ENCODE results near the gene KLF13. TPM values are rescaled to one million over a fixed set of nuclear protein-coding genes. Genes with fewer than 3 reads are reported as not detected.

Gene KLF13
- total and polyA plus RNA-seq, 2 donors (not counting 1 experiment from before 2014, with no cell fraction given): 39.6 to 42.9 TPM

DNA sequence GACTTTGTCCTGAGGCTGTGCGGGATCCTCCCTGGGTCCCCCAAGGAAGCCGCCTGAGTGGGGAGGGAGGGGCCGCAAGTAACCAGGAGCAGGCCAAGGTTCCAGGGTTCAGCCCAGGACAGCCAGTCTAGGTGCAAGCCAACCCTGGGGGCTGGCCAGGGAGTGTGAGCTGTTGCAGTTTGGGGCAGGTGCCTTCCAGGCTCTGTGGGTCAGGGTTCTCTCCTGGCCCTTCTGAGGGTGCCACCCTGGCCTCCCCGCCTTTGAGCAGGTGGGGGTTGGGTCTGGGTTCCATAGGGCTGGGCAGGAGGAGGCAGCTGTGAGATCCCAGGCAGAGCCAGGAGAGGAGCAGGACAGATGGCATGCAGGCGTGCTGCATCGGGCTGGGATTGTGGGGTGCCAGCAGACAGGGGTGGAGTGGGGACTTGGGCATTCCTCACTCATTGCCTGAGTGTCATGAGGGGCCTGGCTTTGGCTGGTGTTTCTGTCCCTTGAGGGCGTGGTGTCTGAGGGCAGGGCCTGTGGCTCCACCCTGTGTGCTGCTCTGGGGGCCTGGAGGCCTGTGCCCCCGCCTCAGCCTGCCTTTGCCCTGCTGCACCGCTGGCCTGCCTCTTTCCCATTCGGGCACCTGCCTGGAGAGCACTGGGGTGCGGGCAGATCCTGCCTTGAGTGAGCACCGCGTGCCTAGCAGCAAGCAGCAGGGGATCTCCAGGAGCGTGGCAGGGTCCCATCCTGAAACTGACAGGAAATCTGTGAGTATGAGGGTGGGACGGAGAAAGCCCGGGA is 18.4 kb downstream of the KLF13 start:
- Histone ChIP-seq H3K4me2 (ENCODE audit: extremely low read depth, insufficient read depth, low read length) (no peak overlapping the region), H3K79me2 (ENCODE audit: control insufficient read depth, insufficient read depth, low read length) (peaks cover 61% of the 10 kb centered on the region), H2AFZ (ENCODE audit: low read length) (no peak overlapping the region), H3K4me3 (replicated peaks in 1 of 4; ENCODE audit: control extremely low read depth in 1 of 4, insufficient read depth in 1 of 4, low read depth in 3 of 4, low read length in 4 of 4) (no peak overlapping the region), H3K27me3 (ENCODE audit: control insufficient read depth, insufficient read depth, low read length) (no peaks in the 10 kb centered on the region), H4K20me1 (ENCODE audit: control insufficient read depth, extremely low read depth, insufficient read depth, low read length) (no peaks in the 10 kb centered on the region), H3K9ac (ENCODE audit: insufficient read depth, low read length) (no peak overlapping the region), H3K36me3 (ENCODE audit: control insufficient read depth, insufficient read depth, low read length) (no peaks in the 10 kb centered on the region), H3K4me1 (ENCODE audit: control insufficient read depth, extremely low read depth, insufficient read depth, low read length) (peaks cover 5% of the 10 kb centered on the region), H3K27ac (ENCODE audit: insufficient read depth, low read length) (no peak overlapping the region), H3K9me3 (ENCODE audit: control insufficient read depth, insufficient read depth, low read depth, low read length) (no peaks in the 10 kb centered on the region)
- no peak for DNase-seq (ENCODE audit: low read depth in 2 of 2)
- TF ChIP-seq, protein P1, sequence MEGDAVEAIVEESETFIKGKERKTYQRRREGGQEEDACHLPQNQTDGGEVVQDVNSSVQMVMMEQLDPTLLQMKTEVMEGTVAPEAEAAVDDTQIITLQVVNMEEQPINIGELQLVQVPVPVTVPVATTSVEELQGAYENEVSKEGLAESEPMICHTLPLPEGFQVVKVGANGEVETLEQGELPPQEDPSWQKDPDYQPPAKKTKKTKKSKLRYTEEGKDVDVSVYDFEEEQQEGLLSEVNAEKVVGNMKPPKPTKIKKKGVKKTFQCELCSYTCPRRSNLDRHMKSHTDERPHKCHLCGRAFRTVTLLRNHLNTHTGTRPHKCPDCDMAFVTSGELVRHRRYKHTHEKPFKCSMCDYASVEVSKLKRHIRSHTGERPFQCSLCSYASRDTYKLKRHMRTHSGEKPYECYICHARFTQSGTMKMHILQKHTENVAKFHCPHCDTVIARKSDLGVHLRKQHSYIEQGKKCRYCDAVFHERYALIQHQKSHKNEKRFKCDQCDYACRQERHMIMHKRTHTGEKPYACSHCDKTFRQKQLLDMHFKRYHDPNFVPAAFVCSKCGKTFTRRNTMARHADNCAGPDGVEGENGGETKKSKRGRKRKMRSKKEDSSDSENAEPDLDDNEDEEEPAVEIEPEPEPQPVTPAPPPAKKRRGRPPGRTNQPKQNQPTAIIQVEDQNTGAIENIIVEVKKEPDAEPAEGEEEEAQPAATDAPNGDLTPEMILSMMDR (conservative IDR thresholded peaks at IDR 0.05 in 1 of 2, IDR thresholded peaks at IDR 0.05 in 1 of 2; ENCODE audit: low read depth in 1 of 2, low read length in 2 of 2): no peak
- no peak for TF ChIP-seq EZH2 (IDR thresholded peaks at IDR 0.05; ENCODE audit: low read length, missing control alignments)

DNA sequence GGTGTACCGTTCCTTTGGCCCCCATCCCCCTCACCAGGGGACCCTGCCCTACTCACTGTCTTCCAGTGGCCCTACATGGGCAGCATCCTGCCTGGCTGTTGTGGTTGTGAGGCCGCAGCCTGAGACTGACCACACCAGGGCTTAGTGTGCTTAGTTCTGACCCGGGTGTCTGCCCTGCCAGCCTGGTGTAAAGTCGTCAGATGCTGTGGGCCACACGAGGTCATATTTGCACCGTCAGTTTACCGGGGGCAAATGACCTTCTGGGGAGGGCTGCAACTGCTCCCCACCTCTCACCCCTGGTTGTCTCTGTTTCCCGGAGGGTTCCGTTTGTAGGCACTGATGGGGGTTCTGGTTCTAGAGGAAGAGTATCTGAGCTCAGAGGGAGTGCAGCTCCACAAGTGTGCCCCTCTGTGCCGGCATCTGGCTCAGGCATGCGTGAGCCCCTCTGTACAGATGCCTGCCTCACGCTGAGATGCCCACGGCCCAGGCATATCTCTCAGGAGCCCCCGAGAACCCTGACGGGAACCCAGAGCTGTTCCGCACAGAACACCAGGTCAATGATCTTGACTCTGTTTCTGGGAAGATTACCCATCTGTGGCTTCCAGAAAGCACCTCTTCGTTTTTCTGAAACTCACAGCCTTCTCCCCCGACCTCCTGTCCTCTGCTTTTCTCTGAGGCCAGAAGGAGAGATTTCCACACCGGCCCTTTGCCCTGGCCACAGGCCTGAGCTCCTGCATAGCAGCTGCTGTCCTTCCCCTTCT is 19.2 kb downstream of the KLF13 start:
- Histone ChIP-seq H4K20me1 (ENCODE audit: control insufficient read depth, extremely low read depth, insufficient read depth, low read length) (no peaks in the 10 kb centered on the region), H3K4me3 (replicated peaks in 1 of 4; ENCODE audit: control extremely low read depth in 1 of 4, insufficient read depth in 1 of 4, low read depth in 3 of 4, low read length in 4 of 4) (no peak overlapping the region), H3K4me2 (ENCODE audit: extremely low read depth, insufficient read depth, low read length) (no peak overlapping the region), H3K79me2 (ENCODE audit: control insufficient read depth, insufficient read depth, low read length) (peaks cover 61% of the 10 kb centered on the region), H3K27ac (ENCODE audit: insufficient read depth, low read length) (no peak overlapping the region), H2AFZ (ENCODE audit: low read length) (no peak overlapping the region), H3K27me3 (ENCODE audit: control insufficient read depth, insufficient read depth, low read length) (no peaks in the 10 kb centered on the region), H3K36me3 (ENCODE audit: control insufficient read depth, insufficient read depth, low read length) (no peaks in the 10 kb centered on the region), H3K9me3 (ENCODE audit: control insufficient read depth, insufficient read depth, low read depth, low read length) (no peaks in the 10 kb centered on the region), H3K9ac (ENCODE audit: insufficient read depth, low read length) (no peak overlapping the region), H3K4me1 (ENCODE audit: control insufficient read depth, extremely low read depth, insufficient read depth, low read length) (peaks cover 5% of the 10 kb centered on the region)
- no peak for TF ChIP-seq EZH2 (IDR thresholded peaks at IDR 0.05; ENCODE audit: low read length, missing control alignments)
- TF ChIP-seq, protein P1 (conservative IDR thresholded peaks at IDR 0.05 in 1 of 2, IDR thresholded peaks at IDR 0.05 in 1 of 2; ENCODE audit: low read depth in 1 of 2, low read length in 2 of 2): no peak
- no peak for DNase-seq (ENCODE audit: low read depth in 2 of 2)

GRCh38 chr15:31346367-31347066 is 19.9 kb downstream of the KLF13 start:
- H3K4me3 ChIP-seq (replicated peaks in 1 of 4; ENCODE audit: control extremely low read depth in 1 of 4, insufficient read depth in 1 of 4, low read depth in 3 of 4, low read length in 4 of 4): no peak overlapping the region
- peaks cover 60% of the 10 kb centered on the region for H3K79me2 ChIP-seq (ENCODE audit: control insufficient read depth, insufficient read depth, low read length)
- no peak overlapping the region for H3K4me2 ChIP-seq (ENCODE audit: extremely low read depth, insufficient read depth, low read length)
- H3K36me3 ChIP-seq (ENCODE audit: control insufficient read depth, insufficient read depth, low read length): no peaks in the 10 kb centered on the region
- H3K27me3 ChIP-seq (ENCODE audit: control insufficient read depth, insufficient read depth, low read length): no peaks in the 10 kb centered on the region
- H3K4me1 ChIP-seq (ENCODE audit: control insufficient read depth, extremely low read depth, insufficient read depth, low read length): peaks cover 5% of the 10 kb centered on the region
- H3K27ac ChIP-seq (ENCODE audit: insufficient read depth, low read length): no peak overlapping the region
- no peaks in the 10 kb centered on the region for H4K20me1 ChIP-seq (ENCODE audit: control insufficient read depth, extremely low read depth, insufficient read depth, low read length)
- H3K9ac ChIP-seq (ENCODE audit: insufficient read depth, low read length): no peak overlapping the region
- TF ChIP-seq, protein P1 (conservative IDR thresholded peaks at IDR 0.05 in 1 of 2, IDR thresholded peaks at IDR 0.05 in 1 of 2; ENCODE audit: low read depth in 1 of 2, low read length in 2 of 2): no peak
- TF ChIP-seq EZH2 (IDR thresholded peaks at IDR 0.05; ENCODE audit: low read length, missing control alignments): no peak
- DNase-seq (ENCODE audit: low read depth in 2 of 2): no peak
- no peak overlapping the region for H2AFZ ChIP-seq (ENCODE audit: low read length)
- no peaks in the 10 kb centered on the region for H3K9me3 ChIP-seq (ENCODE audit: control insufficient read depth, insufficient read depth, low read depth, low read length)
